HepG2 (cell line): ENCODE results near the gene PTPN18. TPM values are rescaled to one million over a fixed set of nuclear protein-coding genes. Genes with fewer than 3 reads are reported as not detected.

ENCODE experiments used
- CHCHD3 ChIP-seq: sonication (generic); formaldehyde crosslinking; IDR thresholded peaks from 2 replicates; pipeline ENCODE4 v1.8.0; 2022; ENCODE audit warnings: mild to moderate bottlenecking, missing genetic modification reagents, moderate library complexity
- ERF ChIP-seq: IDR thresholded peaks from 2 replicates; pipeline ENCODE4 v1.6.1; 2018; ENCODE audit warnings: missing biosample characterization, missing genetic modification reagents
- HIC2 ChIP-seq: sonication (generic); formaldehyde crosslinking; IDR thresholded peaks from 2 replicates; pipeline ENCODE4 v1.9.0; 2022; ENCODE audit warnings: low read depth, missing genetic modification reagents
- HNRNPLL ChIP-seq: fragments of 200-400 bp; formaldehyde crosslinking; IDR thresholded peaks from 2 replicates; pipeline ENCODE4 v1.6.1; 2017; ENCODE audit warnings: mild to moderate bottlenecking, low read depth, low read length; ENCODE audit not compliant: poor library complexity, severe bottlenecking
- KAT7 ChIP-seq: IDR thresholded peaks from 2 replicates; pipeline ENCODE4 v1.6.1; 2018; ENCODE audit warnings: borderline replicate concordance, missing compliant biosample characterization
- MXD4 ChIP-seq: IDR thresholded peaks from 2 replicates; pipeline ENCODE4 v1.6.1; 2016; ENCODE audit warnings: mild to moderate bottlenecking, missing biosample characterization, missing genetic modification reagents
- NRL ChIP-seq: sonication (generic); formaldehyde crosslinking; IDR thresholded peaks from 2 replicates; pipeline ENCODE4 v1.5.0; 2020; ENCODE audit warnings: missing genetic modification reagents, mild to moderate bottlenecking, moderate library complexity, borderline replicate concordance
- POGK ChIP-seq: sonication (generic); formaldehyde crosslinking; conservative IDR thresholded peaks from 2 replicates; pipeline ENCODE4 v1.8.0; 2022; ENCODE audit warnings: mild to moderate bottlenecking, moderate library complexity, missing genetic modification reagents
- PTBP1 ChIP-seq: fragments of 200-400 bp; formaldehyde crosslinking; IDR thresholded peaks from 2 replicates; pipeline ENCODE4 v1.6.1; 2018; ENCODE audit warnings: low read length, low read depth; ENCODE audit not compliant: poor library complexity, severe bottlenecking
- SATB2 ChIP-seq: sonication (generic); formaldehyde crosslinking; IDR thresholded peaks from 2 replicates; pipeline ENCODE4 v1.5.0; 2020; ENCODE audit warnings: missing genetic modification reagents
- SCMH1 ChIP-seq: sonication (generic); formaldehyde crosslinking; IDR thresholded peaks from 2 replicates; pipeline ENCODE4 v1.9.0; 2021; ENCODE audit warnings: missing genetic modification reagents, mild to moderate bottlenecking, borderline replicate concordance
- SOX6 ChIP-seq, 2 experiments: fragments of 450-650 bp in 1 of 2; sonication (generic) in 1 of 2; formaldehyde crosslinking in 1 of 2; IDR thresholded peaks; 2 replicates each; pipeline versions ENCODE4 v1.4.0 to v1.6.1; 2017 to 2020; ENCODE audit warnings: antibody characterized with exemption in 1 of 2, mild to moderate bottlenecking in 1 of 2, missing genetic modification reagents in 1 of 2
- TBX3 ChIP-seq: fragments of 450-650 bp; IDR thresholded peaks from 2 replicates; pipeline ENCODE4 v1.6.1; 2017; ENCODE audit warnings: antibody characterized with exemption, mild to moderate bottlenecking, inconsistent platforms, borderline replicate concordance
- TEAD2 ChIP-seq: sonication (generic); formaldehyde crosslinking; IDR thresholded peaks from 2 replicates; pipeline ENCODE4 v1.9.0; 2021; ENCODE audit warnings: missing genetic modification reagents
- TIGD3 ChIP-seq: sonication (generic); formaldehyde crosslinking; IDR thresholded peaks from 2 replicates; pipeline ENCODE4 v1.5.1; 2020; ENCODE audit warnings: mild to moderate bottlenecking, missing genetic modification reagents, borderline replicate concordance
- TRIM24 ChIP-seq: sonication (generic); formaldehyde crosslinking; IDR thresholded peaks from 2 replicates; pipeline ENCODE4 v1.8.0; 2022; ENCODE audit warnings: mild to moderate bottlenecking, missing genetic modification reagents
- ZBTB26 ChIP-seq: IDR thresholded peaks from 2 replicates; pipeline ENCODE4 v1.6.1; 2016; ENCODE audit warnings: missing compliant biosample characterization, missing genetic modification reagents, borderline replicate concordance
- ZNF160 ChIP-seq: sonication (generic); formaldehyde crosslinking; IDR thresholded peaks from 2 replicates; pipeline ENCODE4 v1.8.0; 2022; ENCODE audit warnings: mild to moderate bottlenecking, inconsistent platforms, missing genetic modification reagents
- ZNF513 ChIP-seq: sonication (generic); formaldehyde crosslinking; conservative IDR thresholded peaks from 2 replicates; pipeline ENCODE4 v1.5.0; 2020; ENCODE audit warnings: missing genetic modification reagents
- ZNF670 ChIP-seq: sonication (generic); formaldehyde crosslinking; IDR thresholded peaks from 2 replicates; pipeline ENCODE4 v1.8.0; 2022; ENCODE audit warnings: mild to moderate bottlenecking, missing genetic modification reagents, borderline replicate concordance
- ZSCAN22 ChIP-seq: sonication (generic); formaldehyde crosslinking; IDR thresholded peaks from 2 replicates; pipeline ENCODE4 v1.4.0; 2020; ENCODE audit warnings: mild to moderate bottlenecking, missing genetic modification reagents
- polyA plus RNA-seq, 8 experiments: library from polyadenylated mRNA; depleted of rRNA in 3 of 8; stranded (reverse) in 7 of 8; unstranded in 1 of 8; fragments of >200 nt; fragmentation: Illumina TruSeq in 4 of 8; extraction: Trizol in 4 of 8; gene quantifications; 2 replicates each; pipeline versions ENCODE4 v1.2.1 to v1.2.3, GENCODE V29; 2011 to 2016; ENCODE audit warnings: low read depth in 4 of 8, missing spikeins in 1 of 8, mixed read lengths in 1 of 8; ENCODE audit not compliant: insufficient read depth in 1 of 8
- total RNA-seq, 5 experiments: library from RNA; depleted of rRNA; stranded (reverse); fragments of >200 nt; fragmentation: Illumina TruSeq; extraction: Trizol; gene quantifications; 2 replicates each; pipeline ENCODE4 v1.2.3, GENCODE V29; 2016; ENCODE audit warnings: low read depth in 1 of 5

Gene PTPN18
- total and polyA plus RNA-seq, 2 of the 13 experiments (the other 11 are each of a cell fraction or from before 2014, with no cell fraction given): 14.8 to 39.6 TPM

GRCh38 chr2:130342533-130343275 lies 13.2 kb upstream of the PTPN18 start, which contains the start of gene IMP4 (continued):
- TF ChIP-seq SATB2 (no peak), HNRNPLL (peak; percentile 91), TEAD2 (CRISPR knock-in tag) (no peak), CHCHD3 (CRISPR knock-in tag) (0 out of 2 replicates have a peak, but pooled peaks have one; percentile 77), ZNF513 (CRISPR knock-in tag) (no peak), KAT7 (CRISPR knock-in tag) (peak; percentile 77), HIC2 (CRISPR knock-in tag) (0 out of 2 replicates have a peak, but pooled peaks have one; percentile 48), ZNF670 (peak; percentile 85), ZNF160 (0 out of 2 replicates have a peak, but pooled peaks have one; percentile 83), NRL (peak; percentile 93), ZBTB26 (CRISPR knock-in tag) (0 out of 2 replicates have a peak, but pooled peaks have one; percentile 11), TIGD3 (CRISPR knock-in tag) (peak; percentile 74; the same call in 1 of the 2 replicates), ZSCAN22 (no peak), MXD4 (CRISPR knock-in tag) (peak; percentile 99), PTBP1 (no peak), SOX6 (IDR thresholded peaks at IDR 0.05) (no peak), SOX6 (CRISPR knock-in tag; IDR thresholded peaks at IDR 0.05) (peak; percentile 70), TRIM24 (CRISPR knock-in tag) (no peak), TBX3 (no peak), POGK (CRISPR knock-in tag) (peak; percentile 7), ERF (CRISPR knock-in tag) (peak; percentile 88), SCMH1 (CRISPR knock-in tag) (no peak)
